Activated gamma-delta T cell treated with Interleukin-2 at 50 U/mL for 16 hours (primary cell): Measurements from ENCODE around the gene PSMG2.

Experiments used
- DNase-seq: peaks from one replicate; pipeline ENCODE4 v3.0.0-alpha.2; 2020

The PSMG2 gene, protein sequence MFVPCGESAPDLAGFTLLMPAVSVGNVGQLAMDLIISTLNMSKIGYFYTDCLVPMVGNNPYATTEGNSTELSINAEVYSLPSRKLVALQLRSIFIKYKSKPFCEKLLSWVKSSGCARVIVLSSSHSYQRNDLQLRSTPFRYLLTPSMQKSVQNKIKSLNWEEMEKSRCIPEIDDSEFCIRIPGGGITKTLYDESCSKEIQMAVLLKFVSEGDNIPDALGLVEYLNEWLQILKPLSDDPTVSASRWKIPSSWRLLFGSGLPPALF

GRCh38 chr18:12702221-12703095 is at the start of gene PSMG2, which contains the start of gene CEP76:
Gene PSMG2 (plus strand): TSS chr18:12703042. CDS start chr18:12703108, 66 bp downstream.
Gene CEP76 (minus strand): TSS chr18:12702723. CDS start chr18:12702548, 175 bp downstream.
- peak; percentile 80 for DNase-seq

- DNase-seq = no peak
Observed at GRCh38 chr18:12654971-12655370, 47.9 kb upstream of the PSMG2 start.

GRCh38 chr18:12656605-12656937 is 46.3 kb upstream of the PSMG2 start:
- no peak for DNase-seq

GRCh38 chr18:12656938-12657683 is 45.7 kb upstream of the PSMG2 start:
- peak; percentile 4 for DNase-seq

DNA sequence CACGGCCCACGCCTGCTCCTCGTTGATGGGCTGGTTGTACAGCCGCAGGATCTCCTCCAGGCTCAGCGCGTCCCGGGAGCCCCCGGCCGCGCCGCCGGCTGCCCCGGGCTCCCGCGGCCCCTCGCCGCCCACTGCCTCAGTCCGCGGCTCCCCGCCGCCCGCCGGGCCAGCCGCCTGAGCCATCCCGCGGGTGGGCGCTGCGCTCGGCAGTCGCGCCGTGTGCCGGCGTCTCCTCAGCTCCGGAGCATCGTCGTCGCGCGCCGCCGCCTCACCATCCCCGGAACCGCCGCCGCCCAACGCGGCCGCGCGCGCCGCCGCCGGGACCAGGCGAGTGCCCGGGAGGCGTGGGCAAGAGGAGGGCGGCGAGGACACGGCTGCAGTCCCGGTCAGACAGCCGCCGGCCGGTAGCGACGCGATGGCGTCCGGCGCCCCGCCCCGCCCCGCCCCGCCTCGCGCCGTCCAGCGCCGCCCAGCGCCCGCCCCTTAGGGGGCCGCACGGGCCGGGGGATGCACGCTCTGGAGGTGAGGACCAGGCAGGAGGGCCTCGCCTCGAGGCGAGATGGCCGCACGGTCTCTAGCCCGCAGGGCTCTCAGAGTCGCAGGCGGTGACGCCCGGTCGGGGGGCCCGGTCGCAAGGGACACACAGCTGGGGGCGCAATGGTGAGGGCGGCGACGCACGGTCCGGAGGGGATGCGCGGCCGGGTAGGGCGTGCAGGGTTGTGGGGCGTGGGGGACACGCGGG is 45.0 kb upstream of the PSMG2 start, which contains the start of gene SPIRE1:
Gene SPIRE1, minus strand, starts transcription at position 424 of the 742 bp plus-strand sequence. Its CDS starts 241 bp downstream, at position 183.
- peak; percentile 14 for DNase-seq

GRCh38 chr18:12658426-12659138 is 44.3 kb upstream of the PSMG2 start:
- no peak for DNase-seq

- DNase-seq = peak; percentile 15
Observed at GRCh38 chr18:12659904-12660605, 42.8 kb upstream of the PSMG2 start.

DNA sequence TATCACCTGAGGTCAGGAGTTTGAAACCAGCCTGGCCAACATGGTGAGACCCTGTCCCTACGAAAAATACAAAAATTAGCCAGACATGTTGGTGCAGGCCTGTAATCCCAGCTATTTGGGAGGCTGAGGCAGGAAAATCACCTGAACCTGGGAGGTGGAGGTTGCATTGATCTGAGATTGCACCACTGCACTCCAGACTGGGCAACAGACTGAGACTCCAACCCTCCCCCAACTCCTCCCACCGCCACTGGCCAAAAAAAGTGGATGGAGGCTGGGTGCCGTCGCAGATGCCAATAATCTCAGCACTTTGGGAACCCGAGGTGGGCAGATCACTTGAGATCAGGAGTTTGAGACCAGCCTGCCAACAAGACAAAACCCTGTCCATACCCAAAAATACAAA is 34.8 kb upstream of the PSMG2 start:
- DNase-seq = no peak

DNA sequence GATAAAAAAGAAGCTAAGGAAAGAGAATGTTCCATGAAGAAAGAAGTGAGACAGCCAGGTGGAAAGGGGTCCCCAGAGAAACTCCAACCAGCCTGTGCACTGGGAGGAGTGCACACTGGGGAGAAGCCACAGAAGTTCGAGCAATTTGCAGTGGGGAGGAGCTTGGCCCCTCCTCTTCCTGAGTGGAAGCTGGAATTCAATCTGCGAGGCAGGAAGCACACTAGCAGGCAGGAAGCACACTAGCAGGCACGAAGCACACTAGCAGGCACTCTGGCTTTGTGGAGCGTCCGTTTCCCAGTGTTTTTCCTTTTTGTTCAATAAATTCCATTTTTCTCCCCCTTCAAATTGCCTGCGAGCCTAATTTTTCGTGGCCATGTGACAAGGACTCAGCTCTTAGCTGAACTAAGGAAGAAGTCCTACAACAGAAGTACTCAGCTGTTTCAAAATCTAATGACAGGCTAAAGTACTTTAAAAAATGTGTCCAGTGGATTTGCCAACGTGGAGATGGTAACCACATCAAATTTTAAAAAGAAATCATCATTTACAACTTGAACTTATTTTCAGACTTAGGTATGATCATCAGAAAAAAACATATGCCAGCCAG is 23.6 kb upstream of the PSMG2 start:
- DNase-seq = no peak

GRCh38 chr18:12686100-12686499 is 16.7 kb upstream of the PSMG2 start:
- DNase-seq = no peak

DNA sequence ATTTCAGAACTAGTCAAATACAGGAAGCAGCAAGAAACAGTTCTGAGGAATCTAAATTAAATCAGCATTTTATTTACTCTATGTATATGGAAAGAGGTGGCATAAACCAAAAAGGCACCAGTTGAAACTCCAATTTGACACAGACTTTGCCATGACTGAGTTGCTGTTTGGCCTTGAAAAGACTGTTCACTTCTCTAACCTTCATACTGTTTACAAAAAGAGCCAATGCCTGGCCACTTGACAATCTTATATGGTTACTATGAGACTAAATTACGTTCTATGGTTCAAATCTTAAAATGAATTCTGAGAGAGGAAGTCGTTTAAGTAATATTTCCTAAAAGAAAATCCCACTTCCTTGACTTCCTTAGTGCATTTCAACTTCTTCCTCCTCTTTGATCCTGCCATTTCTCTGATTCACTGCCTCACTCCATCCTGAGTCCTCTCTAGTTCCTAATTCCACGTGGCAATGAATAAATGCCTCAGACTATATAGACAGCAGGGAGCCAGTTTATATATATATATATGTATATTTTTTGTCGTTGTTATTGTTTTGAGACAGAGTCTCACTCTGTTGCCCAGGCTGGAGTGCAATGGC is 13.5 kb upstream of the PSMG2 start:
- DNase-seq = no peak

DNA sequence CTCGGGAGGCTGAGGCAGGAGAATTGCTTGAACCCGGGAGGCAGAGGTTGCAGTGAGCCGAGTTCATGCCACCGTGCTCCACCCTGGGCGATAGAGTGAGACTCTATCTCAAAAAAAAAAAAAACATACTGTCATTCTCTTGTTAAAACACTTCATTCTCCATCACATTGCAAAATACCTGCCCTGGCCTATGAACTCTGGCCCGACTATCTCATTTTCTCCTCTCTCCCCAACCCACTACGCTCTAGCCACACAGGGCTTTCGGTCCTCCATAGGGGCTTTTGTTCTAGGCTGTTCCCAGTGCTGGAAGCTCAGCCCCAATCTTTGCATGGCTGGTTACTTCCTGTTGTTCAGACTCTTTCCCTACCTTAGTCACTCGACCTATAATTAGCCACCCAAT is 10.6 kb upstream of the PSMG2 start:
- DNase-seq = no peak

DNA sequence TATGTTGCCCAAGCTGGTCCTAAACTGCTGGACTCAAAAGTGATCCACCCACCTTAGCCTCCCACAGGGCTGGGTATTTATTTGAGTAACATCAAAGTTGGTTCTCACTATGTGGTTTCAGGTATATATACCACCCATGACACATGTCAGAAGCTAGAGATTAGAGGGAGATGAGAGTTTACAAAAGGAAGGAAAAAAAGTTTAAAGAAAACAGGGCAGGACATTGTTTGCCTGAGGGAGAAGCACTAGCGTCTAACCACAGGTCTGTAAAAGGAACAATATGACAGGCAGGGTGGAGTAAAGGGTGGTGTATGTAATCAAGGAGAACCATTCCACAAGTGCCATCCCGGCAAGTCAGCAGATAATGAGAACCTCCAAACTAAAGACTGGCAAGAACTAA is 8.8 kb upstream of the PSMG2 start:
- DNase-seq = no peak

GRCh38 chr18:12699747-12700146 is 3.1 kb upstream of the PSMG2 start:
- DNase-seq = no peak

DNA sequence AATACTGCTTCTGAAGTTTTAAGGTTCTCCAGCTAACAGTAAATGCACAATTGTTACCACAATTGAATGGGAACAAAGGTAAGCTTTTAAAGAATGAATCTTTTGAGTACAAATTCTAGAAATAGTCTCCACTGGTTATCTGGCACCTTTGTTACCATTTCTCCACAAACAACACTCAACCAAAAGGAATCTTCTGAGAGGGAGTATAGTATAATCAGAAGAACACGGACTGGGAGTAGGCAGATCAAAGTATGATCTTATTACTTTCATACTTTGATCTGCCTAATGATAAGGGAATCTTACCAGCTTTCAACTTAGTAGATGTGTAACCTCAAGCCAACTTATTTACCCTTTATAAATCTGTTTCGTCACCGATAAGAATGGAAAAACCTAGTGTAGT is 1.7 kb upstream of the PSMG2 start:
- no peak for DNase-seq

DNA sequence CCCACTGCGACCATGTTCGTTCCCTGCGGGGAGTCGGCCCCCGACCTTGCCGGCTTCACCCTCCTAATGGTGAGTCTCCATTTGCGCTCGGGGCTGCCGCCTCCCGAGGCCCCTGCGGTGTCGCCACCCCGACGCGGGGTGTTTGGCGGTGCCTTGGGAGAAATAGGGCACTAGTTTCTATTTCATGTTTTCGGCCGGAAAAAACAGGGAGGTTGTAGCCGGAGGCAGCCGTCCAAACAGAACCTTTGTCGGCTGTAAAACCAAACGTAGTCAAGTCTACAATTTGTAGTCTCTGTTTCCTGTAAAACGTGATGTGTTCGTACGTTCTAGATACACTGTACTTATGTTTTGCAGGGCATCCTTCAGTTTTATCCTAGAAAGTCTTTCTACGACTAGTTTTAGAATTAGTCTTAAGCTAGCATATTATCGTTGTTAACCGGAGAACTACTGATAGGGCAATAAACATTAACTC is 290 bp downstream of the PSMG2 start:
- no peak for DNase-seq

DNA sequence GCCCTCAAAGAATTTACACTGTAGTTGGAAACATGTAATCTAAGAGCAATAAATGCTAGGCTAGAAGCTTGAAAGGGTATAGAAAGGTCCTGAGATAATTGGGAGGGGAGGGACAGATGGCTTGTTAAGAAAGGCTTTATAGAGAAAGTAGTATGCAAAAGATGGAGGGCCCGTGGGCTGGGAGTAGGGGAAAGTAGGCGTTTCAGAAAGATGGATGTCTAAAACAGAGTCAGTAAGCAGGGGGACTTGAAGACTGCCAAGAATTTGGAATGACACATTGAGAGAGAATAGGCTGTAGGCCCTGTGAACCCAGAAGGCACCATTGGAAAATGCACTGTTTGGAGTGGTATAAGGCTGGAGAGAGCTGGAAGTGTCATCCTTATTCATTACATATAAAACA is 822 bp downstream of the PSMG2 start:
- no peak for DNase-seq

DNA sequence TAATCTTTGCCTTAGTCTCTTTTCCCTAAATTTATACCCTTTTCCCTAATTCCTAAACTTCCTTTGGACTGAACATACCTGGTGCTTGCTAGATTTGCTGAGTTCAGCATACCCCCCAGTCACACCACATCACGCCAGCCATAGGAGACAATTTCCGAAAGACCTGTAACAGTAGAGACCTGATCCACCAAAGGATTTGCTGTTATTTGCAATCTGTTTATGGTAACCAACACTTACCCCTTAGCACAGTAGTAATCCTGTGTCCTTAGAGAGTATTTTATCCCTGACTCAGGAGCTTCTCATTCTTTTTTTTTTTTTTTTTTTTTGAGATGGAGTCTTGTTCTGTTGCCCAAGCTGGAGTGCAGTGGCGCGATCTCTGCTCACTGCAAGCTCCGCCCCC is 8.6 kb downstream of the PSMG2 start:
- no peak for DNase-seq

DNA sequence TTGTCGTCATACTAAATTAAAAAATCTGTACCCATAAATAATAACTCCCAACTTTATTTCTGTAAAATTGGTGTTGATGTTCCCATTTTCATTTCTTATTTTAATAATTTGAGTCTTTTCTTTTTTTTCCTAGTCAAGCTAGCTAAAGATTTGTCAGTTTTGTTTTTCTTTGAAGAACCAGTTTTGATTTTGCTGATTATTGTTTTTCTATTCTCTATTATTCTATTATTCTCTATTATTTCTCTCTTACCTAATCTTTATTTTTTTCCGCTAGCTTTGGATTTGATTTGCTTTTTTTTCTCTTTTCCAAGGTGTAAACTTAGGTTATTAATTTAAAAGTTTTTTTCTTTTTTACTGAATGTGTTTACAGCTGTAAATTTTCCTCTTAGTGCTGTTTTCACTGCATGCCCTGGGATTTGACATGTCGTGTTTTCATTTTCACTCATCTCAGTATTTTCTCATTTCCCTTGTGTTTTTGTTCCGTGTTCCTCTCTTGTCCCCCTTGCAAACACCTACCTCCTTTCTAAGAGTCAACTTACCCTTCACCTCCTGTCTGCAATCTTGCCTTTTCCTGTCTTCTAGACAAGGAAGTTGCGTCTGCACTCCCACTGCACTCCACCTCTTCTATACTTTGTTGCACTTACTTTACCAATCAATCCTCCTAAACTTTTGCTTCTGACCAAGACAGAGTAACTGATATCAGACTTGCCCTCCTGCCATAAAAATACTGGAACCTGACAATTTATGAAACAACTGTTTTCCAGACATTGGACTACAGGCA is 18.8 kb downstream of the PSMG2 start:
- DNase-seq = no peak

DNA sequence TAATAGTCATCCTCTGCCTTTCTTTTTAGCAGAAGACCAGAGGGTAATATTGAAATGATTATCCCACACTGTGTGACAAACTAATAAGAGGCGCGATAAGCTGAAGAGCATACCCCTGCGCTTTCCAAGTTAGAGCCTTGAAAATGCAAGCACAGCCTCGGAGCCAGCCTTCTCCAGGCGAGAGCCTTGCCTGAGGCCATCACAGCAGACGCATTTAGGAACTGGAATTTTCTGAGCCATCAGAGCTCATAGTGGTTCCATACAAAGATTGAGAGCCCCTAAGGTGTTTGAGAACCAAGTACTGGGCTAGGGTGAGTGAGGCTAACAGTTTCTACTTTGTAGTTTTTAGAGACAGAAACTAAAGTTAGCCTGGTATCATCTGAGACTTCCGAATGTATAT is 19.9 kb downstream of the PSMG2 start:
- no peak for DNase-seq
